Adrenal gland (tissue), 12 donors: ENCODE data around the gene SLC23A1. TPM values are rescaled to one million over a fixed set of nuclear protein-coding genes. Genes with fewer than 3 reads are reported as not detected.

Source experiments
- DNase-seq, 7 donors: peaks; one replicate each; pipeline ENCODE4 v3.0.0-alpha.2; 2019 to 2020
- H3K27ac ChIP-seq, 5 donors: fragments of 200-600 bp; sonication (generic) in 4 of 5; 1 replicate in 3 of 5; 2 replicates in 2 of 5; pipeline versions ENCODE4 v1.5.1 to v1.8.0; 2016 to 2020; ENCODE audit warnings: mild to moderate bottlenecking in 1 of 5
- H3K27me3 ChIP-seq: fragments of 200-600 bp; 2 replicates; pipeline ENCODE4 v1.8.0; 2021
- H3K36me3 ChIP-seq, 2 donors: fragments of 200-600 bp; replicated peaks in 1 of 2; 1 replicate in 1 of 2; 2 replicates in 1 of 2; pipeline versions ENCODE4 v1.5.1 to v1.8.0; 2018 to 2022
- H3K4me1 ChIP-seq, 2 donors: fragments of 200-600 bp; replicated peaks in 1 of 2; 1 replicate in 1 of 2; 2 replicates in 1 of 2; pipeline versions ENCODE4 v1.5.1 to v1.8.0; 2018 to 2021
- H3K4me3 ChIP-seq, 4 donors: fragments of 200-600 bp; sonication (generic) in 3 of 4; one replicate each; pipeline ENCODE4 v1.5.1; 2016 to 2018
- H3K9me3 ChIP-seq, 3 donors: fragments of 200-600 bp; sonication (generic) in 1 of 3; replicated peaks in 1 of 3; 1 replicate in 2 of 3; 2 replicates in 1 of 3; pipeline versions ENCODE4 v1.5.1 to v1.8.0; 2016 to 2021
- POLR2A ChIP-seq, 2 donors: fragments of 450-650 bp; IDR thresholded peaks; one replicate each; pipeline ENCODE4 v1.6.1; 2017; ENCODE audit warnings: antibody characterized with exemption in 2 of 2, mild to moderate bottlenecking in 2 of 2, moderate library complexity in 1 of 2
- WGBS, 4 donors: extraction: QIAGEN DNeasy Blood & Tissue Kit in 2 of 4; methylation state at CpG; one replicate each; pipeline versions ENCODE4 v1.1.5 to v1.1.7; 2013 to 2017; 5-methylcytosine and 5-hydroxymethylcytosine counted together
- intact Hi-C, 2 donors: fragments of 100-400 bp; cut with DNase I; formaldehyde crosslinking; loops; one replicate each; pipeline versions ENCODE4 v1.14.1 to v1.15.0; 2022 to 2023
- polyA plus RNA-seq, 3 donors: library from polyadenylated mRNA; stranded (reverse); fragments of 200-250 nt in 2 of 3; fragments of 350-450 nt in 1 of 3; fragmentation: Illumina TruSeq in 1 of 3; extraction: RNeasy Lipid Tissue Mini Kit (QIAGEN cat#74804) in 1 of 3; gene quantifications; one replicate each; pipeline ENCODE4 v1.2.3, GENCODE V29; 2013 to 2014
- total RNA-seq, 9 donors: library from RNA; depleted of rRNA in 4 of 9; stranded (reverse); fragments of >200 nt in 4 of 9; fragments of 120-200 nt in 1 of 9; fragmentation: NEBNext Ultra II Directional in 1 of 9; extraction: Animal tissue kit (Norgen Biotek cat#: 25700) in 1 of 9; gene quantifications; one replicate each; pipeline versions ENCODE4 v1.1.0 to v1.2.4, GENCODE V29; 2013 to 2023
- TF ChIP-seq, protein P1 (sequence below), 6 experiments: fragments of 450-650 bp in 4 of 6; fragments of 200-600 bp in 2 of 6; sonication (generic) in 1 of 6; IDR thresholded peaks; 1 replicate in 5 of 6; 2 replicates in 1 of 6; pipeline versions ENCODE4 v1.5.1 to v1.8.0; 2016 to 2021; ENCODE audit warnings: antibody characterized with exemption in 6 of 6, mild to moderate bottlenecking in 2 of 6, moderate library complexity in 1 of 6
- donor health status: healthy with polysubstance abuse.
- donor health status: Bipolar disorder and iron deficiency.
- donor health status: DM: yes; HTN: yes; CAD: no.
- donor health status: DM: no; HTN: no; CAD: no.
- donor health status: DM: no; HTN: no; CAD: no.
- donor health status: DM: yes; HTN: yes; CAD: no.

SLC23A1 gene
- total and polyA plus RNA-seq, 12 donors: 0.06 to 0.46 (median 0.14) TPM; not detected in 8

DNA sequence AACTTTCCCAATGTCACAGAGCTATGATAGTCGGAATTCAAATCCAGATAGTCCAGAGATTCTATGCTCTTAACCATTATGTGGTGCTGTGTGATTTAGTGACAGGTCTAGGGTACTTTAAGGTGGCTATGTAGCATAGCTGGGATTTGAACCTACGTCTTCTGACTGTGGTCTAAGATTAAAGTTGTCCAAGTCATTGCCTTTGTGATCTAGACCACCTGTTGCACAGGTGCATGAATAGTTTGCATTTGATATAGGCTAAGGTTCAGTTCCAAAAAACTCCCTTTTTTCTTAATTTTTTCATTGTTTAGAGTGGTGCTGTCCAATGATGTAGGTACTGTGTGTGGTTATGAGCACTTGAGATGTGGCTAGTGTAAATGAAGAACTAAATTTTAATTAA, 38.9 kb downstream of the SLC23A1 start:
- intact Hi-C loops: no loop called here
- no peak overlapping the region for H3K27ac ChIP-seq
- H3K4me3 ChIP-seq: peak overlapping the region in 1 of 4 donors; percentile 55
- no peaks in the 10 kb centered on the region for H3K27me3 ChIP-seq
- TF ChIP-seq POLR2A (IDR thresholded peaks at IDR 0.05): no peak
- TF ChIP-seq, protein P1, sequence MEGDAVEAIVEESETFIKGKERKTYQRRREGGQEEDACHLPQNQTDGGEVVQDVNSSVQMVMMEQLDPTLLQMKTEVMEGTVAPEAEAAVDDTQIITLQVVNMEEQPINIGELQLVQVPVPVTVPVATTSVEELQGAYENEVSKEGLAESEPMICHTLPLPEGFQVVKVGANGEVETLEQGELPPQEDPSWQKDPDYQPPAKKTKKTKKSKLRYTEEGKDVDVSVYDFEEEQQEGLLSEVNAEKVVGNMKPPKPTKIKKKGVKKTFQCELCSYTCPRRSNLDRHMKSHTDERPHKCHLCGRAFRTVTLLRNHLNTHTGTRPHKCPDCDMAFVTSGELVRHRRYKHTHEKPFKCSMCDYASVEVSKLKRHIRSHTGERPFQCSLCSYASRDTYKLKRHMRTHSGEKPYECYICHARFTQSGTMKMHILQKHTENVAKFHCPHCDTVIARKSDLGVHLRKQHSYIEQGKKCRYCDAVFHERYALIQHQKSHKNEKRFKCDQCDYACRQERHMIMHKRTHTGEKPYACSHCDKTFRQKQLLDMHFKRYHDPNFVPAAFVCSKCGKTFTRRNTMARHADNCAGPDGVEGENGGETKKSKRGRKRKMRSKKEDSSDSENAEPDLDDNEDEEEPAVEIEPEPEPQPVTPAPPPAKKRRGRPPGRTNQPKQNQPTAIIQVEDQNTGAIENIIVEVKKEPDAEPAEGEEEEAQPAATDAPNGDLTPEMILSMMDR (IDR thresholded peaks at IDR 0.05): no peak
- H3K9me3 ChIP-seq: no peaks in the 10 kb centered on the region
- no peak for DNase-seq
- 71 to 86% (median 78%) methylated on average over 2 of the region's 2 CpGs for WGBS, 4 donors
- H3K36me3 ChIP-seq: no peaks in the 10 kb centered on the region
- peaks cover 8 to 45% of the 10 kb centered on the region in 2 donors for H3K4me1 ChIP-seq

DNA sequence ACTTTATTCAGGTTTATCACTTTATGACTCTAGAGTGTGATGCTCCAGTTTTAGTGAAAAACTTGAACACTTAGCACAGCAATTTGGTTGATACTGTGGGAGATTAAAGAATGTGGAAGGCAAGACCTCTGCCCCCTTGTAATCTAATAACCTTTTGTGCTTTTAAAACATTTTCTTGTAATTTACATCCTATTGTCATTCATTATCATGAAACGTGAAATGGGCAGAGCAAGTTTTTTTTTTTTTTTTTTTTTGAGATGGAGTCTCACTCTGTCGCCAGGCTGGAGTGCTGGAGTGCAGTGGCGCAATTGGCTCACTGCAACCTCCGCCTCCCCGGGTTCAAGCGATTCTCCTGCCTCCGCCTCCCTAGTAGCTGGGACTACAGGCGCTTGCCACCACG, 39.6 kb downstream of the SLC23A1 start:
- TF ChIP-seq POLR2A (IDR thresholded peaks at IDR 0.05): no peak
- TF ChIP-seq, protein P1 (IDR thresholded peaks at IDR 0.05): no peak
- Histone ChIP-seq H3K4me3 (peak overlapping the region in 1 of 4 donors; percentile 55), H3K4me1 (peaks cover 8 to 40% of the 10 kb centered on the region in 2 donors), H3K36me3 (no peaks in the 10 kb centered on the region), H3K27me3 (no peaks in the 10 kb centered on the region), H3K27ac (peak overlapping the region in 3 of 5 donors; percentile 23 to 98 (median 94)), H3K9me3 (no peaks in the 10 kb centered on the region)
- intact Hi-C loops: no loop called here
- DNase-seq: no peak
- WGBS, 4 donors: 73 to 76% (median 74%) methylated on average over 9 of the region's 9 CpGs

DNA sequence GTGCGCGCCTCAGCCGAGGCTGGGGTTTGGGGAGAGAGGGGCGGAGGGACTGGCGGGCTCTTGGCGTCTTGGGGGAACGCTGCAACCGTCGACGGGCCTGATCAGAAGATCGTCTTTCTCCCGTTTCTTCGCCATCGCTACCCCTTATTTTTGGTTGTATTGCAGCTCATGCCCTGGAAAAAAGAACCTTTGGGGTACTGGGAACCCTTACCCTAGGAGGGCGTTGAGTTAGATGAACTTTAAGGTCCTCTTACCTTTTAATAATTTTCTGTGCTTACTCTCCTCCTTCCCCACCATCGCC, 40.7 kb downstream of the SLC23A1 start:
- intact Hi-C loops: no loop called here
- Histone ChIP-seq H3K9me3 (no peaks in the 10 kb centered on the region), H3K36me3 (no peaks in the 10 kb centered on the region), H3K4me3 (peak overlapping the region; percentile 30 to 88 (median 61)), H3K4me1 (peaks cover 8 to 40% of the 10 kb centered on the region in 2 donors), H3K27ac (peak overlapping the region; percentile 90 to 98 (median 94)), H3K27me3 (no peaks in the 10 kb centered on the region)
- no peak for DNase-seq
- TF ChIP-seq, protein P1 (IDR thresholded peaks at IDR 0.05): no peak
- TF ChIP-seq POLR2A (IDR thresholded peaks at IDR 0.05): no peak
- 0% methylated on average over 9 to 16 of the region's 16 CpGs for WGBS, 4 donors

DNA sequence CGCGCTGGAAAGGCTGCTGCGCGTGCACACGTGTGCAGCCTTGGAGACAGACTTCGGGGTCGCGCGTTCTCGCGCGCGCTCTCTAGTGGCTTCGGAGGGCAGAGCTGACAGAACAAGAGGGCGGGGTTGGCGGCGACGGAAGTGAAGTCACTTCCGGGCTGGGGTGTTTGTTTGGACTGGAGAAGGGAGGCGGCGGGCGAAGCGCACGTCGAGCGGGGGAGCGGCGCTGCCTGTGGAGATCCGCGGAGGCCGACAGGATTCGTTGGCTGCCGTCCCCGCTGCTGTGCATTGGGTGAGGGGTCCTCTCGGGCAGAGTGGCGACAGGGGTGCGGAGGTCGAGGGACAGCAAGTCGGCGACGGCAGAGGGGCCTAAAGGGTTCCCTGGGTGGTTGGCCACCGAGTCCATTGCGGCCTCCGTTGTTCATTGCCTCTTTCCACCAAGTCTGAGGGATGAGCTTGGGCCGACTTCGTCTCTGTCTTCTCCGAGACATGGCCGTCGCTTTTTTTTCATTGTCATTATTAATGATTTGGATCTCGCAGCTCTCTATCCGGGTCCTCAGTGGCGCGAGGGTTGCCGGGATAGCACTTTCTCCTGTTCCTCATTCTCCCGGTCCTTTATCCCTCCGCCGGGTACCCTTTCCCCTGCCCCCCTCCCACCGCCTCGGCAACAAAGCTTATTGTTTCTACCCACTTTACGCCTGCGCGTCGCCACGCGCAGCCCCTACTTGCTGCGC, 41.2 kb downstream of the SLC23A1 start, which contains the start of gene PAIP2:
PAIP2 (plus strand) TSS at position 166 of the 734 bp plus-strand sequence. CDS start 21,931 bp downstream, outside the sequence.
- peak within 1 kb of the TSS; percentile 30 to 88 (median 61) for H3K4me3 ChIP-seq
- DNase-seq: peak; percentile 97 to 99 (median 98)
- peaks cover 8 to 39% of the 10 kb centered on the region in 2 donors for H3K4me1 ChIP-seq
- H3K27ac ChIP-seq: peak within 1 kb of the TSS; percentile 90 to 98 (median 94)
- peak; percentile 92 to 97 for TF ChIP-seq POLR2A (IDR thresholded peaks at IDR 0.05)
- TF ChIP-seq, protein P1 (IDR thresholded peaks at IDR 0.05): peak; percentile 57 to 79 (median 72)
- intact Hi-C loops: loop anchor here in 1 of 2 donors (2.0 kb wide), 1 partner anchor 67 kb away; no protein-coding TSS in a partner anchor
- 0% methylated on average over 34 to 66 of the region's 66 CpGs for WGBS, 4 donors
- H3K9me3 ChIP-seq: no peaks in the 10 kb centered on the region
- no peaks in the 10 kb centered on the region for H3K27me3 ChIP-seq
- no peaks in the 10 kb centered on the region for H3K36me3 ChIP-seq
